WERI-Rb-1 (cell line): ENCODE measurements around the gene CD180.

Experiments used
- DNase-seq: peaks from one replicate; pipeline ENCODE4 v3.0.0-alpha.2; 2020
- H3K27ac ChIP-seq: fragments of 250-450 bp; sonication (Bioruptor Pico); 2 replicates; pipeline ENCODE4 v1.5.1; 2020; ENCODE audit warnings: mild to moderate bottlenecking, moderate library complexity
- H3K27me3 ChIP-seq: fragments of 250-450 bp; sonication (Bioruptor Pico); 2 replicates; pipeline ENCODE4 v1.5.1; 2021; ENCODE audit warnings: mild to moderate bottlenecking, low read depth, moderate library complexity; ENCODE audit not compliant: insufficient read depth, severe bottlenecking
- H3K36me3 ChIP-seq: fragments of 250-450 bp; sonication (Bioruptor Pico); 2 replicates; pipeline ENCODE4 v1.5.1; 2020; ENCODE audit warnings: mild to moderate bottlenecking, moderate library complexity
- H3K4me3 ChIP-seq: 2 replicates; pipeline ENCODE4 v1.5.1; 2011; ENCODE audit warnings: low read depth, mild to moderate bottlenecking, control low read depth, low read length
- H3K9me3 ChIP-seq: fragments of 250-450 bp; sonication (Bioruptor Pico); 2 replicates; pipeline ENCODE4 v1.5.1; 2021; ENCODE audit warnings: mild to moderate bottlenecking, moderate library complexity; ENCODE audit not compliant: severe bottlenecking
- TF ChIP-seq, protein P1 (sequence below): IDR thresholded peaks from 2 replicates; pipeline ENCODE4 v1.5.1; 2011; ENCODE audit warnings: low read depth, mild to moderate bottlenecking, control low read depth, inconsistent platforms, low read length

CD180 gene

DNA sequence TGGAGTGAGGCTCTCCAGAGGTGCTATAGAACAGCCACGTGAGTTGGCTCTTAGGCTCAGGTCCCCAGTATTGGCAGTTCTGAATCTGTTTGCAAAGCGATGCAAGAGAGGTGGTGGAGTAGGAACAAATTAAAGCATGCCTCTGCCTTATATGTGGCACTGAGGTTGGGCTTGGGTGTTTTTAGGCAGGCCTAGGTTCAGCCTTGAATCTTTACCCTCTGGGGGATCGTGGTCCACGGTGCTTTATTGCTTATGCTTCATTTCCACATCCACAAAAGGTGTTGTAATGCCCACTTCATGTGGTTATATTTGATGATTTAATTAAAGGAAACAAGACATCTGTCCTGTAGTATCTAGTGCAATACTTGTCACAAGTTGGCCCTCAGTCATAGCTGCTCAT, 56.2 kb downstream of the CD180 start:
- Histone ChIP-seq H3K9me3 (no peaks in the 10 kb centered on the region), H3K27me3 (no peaks in the 10 kb centered on the region), H3K27ac (no peak overlapping the region), H3K4me3 (no peak overlapping the region), H3K36me3 (no peaks in the 10 kb centered on the region)
- DNase-seq = no peak
- TF ChIP-seq, protein P1, sequence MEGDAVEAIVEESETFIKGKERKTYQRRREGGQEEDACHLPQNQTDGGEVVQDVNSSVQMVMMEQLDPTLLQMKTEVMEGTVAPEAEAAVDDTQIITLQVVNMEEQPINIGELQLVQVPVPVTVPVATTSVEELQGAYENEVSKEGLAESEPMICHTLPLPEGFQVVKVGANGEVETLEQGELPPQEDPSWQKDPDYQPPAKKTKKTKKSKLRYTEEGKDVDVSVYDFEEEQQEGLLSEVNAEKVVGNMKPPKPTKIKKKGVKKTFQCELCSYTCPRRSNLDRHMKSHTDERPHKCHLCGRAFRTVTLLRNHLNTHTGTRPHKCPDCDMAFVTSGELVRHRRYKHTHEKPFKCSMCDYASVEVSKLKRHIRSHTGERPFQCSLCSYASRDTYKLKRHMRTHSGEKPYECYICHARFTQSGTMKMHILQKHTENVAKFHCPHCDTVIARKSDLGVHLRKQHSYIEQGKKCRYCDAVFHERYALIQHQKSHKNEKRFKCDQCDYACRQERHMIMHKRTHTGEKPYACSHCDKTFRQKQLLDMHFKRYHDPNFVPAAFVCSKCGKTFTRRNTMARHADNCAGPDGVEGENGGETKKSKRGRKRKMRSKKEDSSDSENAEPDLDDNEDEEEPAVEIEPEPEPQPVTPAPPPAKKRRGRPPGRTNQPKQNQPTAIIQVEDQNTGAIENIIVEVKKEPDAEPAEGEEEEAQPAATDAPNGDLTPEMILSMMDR = no peak

- TF ChIP-seq, protein P1 = no peak
- H3K27ac ChIP-seq = no peak overlapping the region
- no peaks in the 10 kb centered on the region for H3K9me3 ChIP-seq
- DNase-seq = no peak
- no peaks in the 10 kb centered on the region for H3K36me3 ChIP-seq
- H3K27me3 ChIP-seq = no peaks in the 10 kb centered on the region
- no peak overlapping the region for H3K4me3 ChIP-seq
Measured at GRCh38 chr5:67139030-67139429, 57.6 kb downstream of the CD180 start.

GRCh38 chr5:67135381-67135984, 61.1 kb downstream of the CD180 start:
- Histone ChIP-seq H3K27me3 (no peaks in the 10 kb centered on the region), H3K36me3 (no peaks in the 10 kb centered on the region), H3K4me3 (no peak overlapping the region), H3K27ac (no peak overlapping the region), H3K9me3 (no peaks in the 10 kb centered on the region)
- TF ChIP-seq, protein P1 = no peak
- no peak for DNase-seq

- Histone ChIP-seq H3K4me3 (no peak overlapping the region), H3K27me3 (no peaks in the 10 kb centered on the region), H3K27ac (no peak overlapping the region), H3K36me3 (no peaks in the 10 kb centered on the region), H3K9me3 (no peaks in the 10 kb centered on the region)
- DNase-seq = no peak
- TF ChIP-seq, protein P1 = no peak
Measured at GRCh38 chr5:67133776-67134175, 62.8 kb downstream of the CD180 start.

- TF ChIP-seq, protein P1 = no peak
- no peaks in the 10 kb centered on the region for H3K9me3 ChIP-seq
- H3K27ac ChIP-seq = no peak overlapping the region
- no peak overlapping the region for H3K4me3 ChIP-seq
- H3K27me3 ChIP-seq = no peaks in the 10 kb centered on the region
- no peaks in the 10 kb centered on the region for H3K36me3 ChIP-seq
- DNase-seq = no peak
Measured at GRCh38 chr5:67133217-67133616, 63.4 kb downstream of the CD180 start.

DNA sequence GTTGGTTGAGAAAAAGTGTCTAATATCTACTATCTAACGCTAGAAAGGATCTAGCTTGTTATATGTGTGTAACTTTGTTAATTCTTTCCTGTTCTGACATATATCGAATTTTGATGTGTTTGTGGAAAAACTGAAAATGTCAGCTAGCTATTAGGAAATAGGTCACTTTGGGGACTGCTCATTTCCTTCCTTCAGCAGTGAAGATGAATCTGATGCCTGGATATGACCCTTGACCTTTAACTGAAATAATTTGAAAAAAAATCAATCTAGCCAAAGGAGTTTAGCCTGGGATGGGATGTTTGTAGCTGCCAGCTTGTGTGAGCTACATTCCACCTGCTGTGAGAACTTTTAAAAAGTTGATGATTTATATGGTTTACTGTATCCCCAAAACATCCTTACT, 66.8 kb downstream of the CD180 start:
- Histone ChIP-seq H3K27ac (no peak overlapping the region), H3K9me3 (no peaks in the 10 kb centered on the region), H3K36me3 (no peaks in the 10 kb centered on the region), H3K27me3 (no peaks in the 10 kb centered on the region), H3K4me3 (no peak overlapping the region)
- TF ChIP-seq, protein P1 = no peak
- no peak for DNase-seq
